Activated naive CD8-positive, alpha-beta T cell treated with anti-CD3 and anti-CD28 coated beads for 36 hours (primary cell): ENCODE data around the gene PCDH12. TPM values are rescaled to one million over a fixed set of nuclear protein-coding genes. Genes with fewer than 3 reads are reported as not detected.
"Not testable (repeated sequence)": the region's sequence is repeated elsewhere in the genome, so short reads cannot be mapped to it uniquely, and the experiment has no call there.

Source experiments
- DNase-seq: peaks from one replicate; pipeline ENCODE4 v3.0.0; 2021
- H3K27ac Mint-ChIP-seq: one replicate; pipeline ENCODE4 v1.8.0; 2022; ENCODE audit warnings: mild to moderate bottlenecking, moderate library complexity, mixed read lengths
- H3K27me3 Mint-ChIP-seq: one replicate; pipeline ENCODE4 v1.8.0; 2022; ENCODE audit warnings: mild to moderate bottlenecking, mixed read lengths
- H3K36me3 Mint-ChIP-seq: one replicate; pipeline ENCODE4 v1.8.0; 2021; ENCODE audit warnings: mild to moderate bottlenecking, mixed read lengths
- H3K4me1 Mint-ChIP-seq: one replicate; pipeline ENCODE4 v1.8.0; 2021; ENCODE audit warnings: mixed read lengths
- H3K4me3 Mint-ChIP-seq: one replicate; pipeline ENCODE4 v1.8.0; 2022; ENCODE audit warnings: mild to moderate bottlenecking, moderate library complexity, mixed read lengths
- H3K9me3 Mint-ChIP-seq: one replicate; pipeline ENCODE4 v1.8.0; 2022; ENCODE audit warnings: mixed read lengths
- total RNA-seq, 2 experiments: library from RNA; stranded (reverse); gene quantifications; one replicate each; pipeline ENCODE4 v1.2.3, GENCODE V29; 2021

PCDH12 gene
- total RNA-seq, 2 experiments from 2014 or later, result 1.3 to 1.5 TPM

DNA sequence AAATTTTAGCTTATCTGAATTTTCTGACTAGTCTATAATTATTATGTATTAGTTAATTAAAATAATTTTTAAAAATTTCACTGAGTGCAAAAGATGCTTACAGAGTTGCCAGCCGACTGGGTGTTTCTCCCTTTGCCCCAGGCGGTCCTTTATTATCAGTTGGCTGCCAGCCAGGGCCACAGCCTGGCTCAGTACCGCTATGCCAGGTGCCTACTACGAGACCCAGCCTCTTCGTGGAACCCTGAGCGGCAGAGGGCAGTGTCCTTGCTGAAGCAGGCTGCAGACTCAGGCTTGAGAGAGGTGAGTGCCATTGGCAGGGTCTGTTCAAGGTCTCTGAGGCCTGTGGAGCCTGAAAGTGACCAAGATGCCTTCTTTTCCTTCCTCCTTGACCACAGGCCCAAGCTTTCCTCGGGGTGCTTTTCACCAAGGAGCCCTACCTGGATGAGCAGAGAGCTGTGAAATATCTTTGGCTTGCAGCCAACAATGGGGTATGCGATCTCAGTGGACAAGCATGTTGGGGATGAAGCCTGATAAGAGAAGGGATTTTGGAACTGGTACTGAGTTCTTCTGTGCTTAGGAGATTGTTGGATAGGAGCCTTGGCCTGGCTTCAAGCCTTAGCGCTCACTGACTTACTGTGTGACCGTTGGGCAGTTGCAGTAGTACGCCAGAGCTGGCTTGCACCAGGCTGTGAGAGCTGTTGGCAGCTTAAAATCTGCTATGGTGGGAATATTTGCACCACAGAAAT lies 23.7 kb downstream of the PCDH12 start:
- no peak for DNase-seq
- Mint-ChIP-seq H3K36me3 (peaks cover 10% of the 10 kb centered on the region), H3K4me3 (no peak overlapping the region), H3K27me3 (no peaks in the 10 kb centered on the region), H3K27ac (no peak overlapping the region), H3K9me3 (no peaks in the 10 kb centered on the region), H3K4me1 (no peaks in the 10 kb centered on the region)

DNA sequence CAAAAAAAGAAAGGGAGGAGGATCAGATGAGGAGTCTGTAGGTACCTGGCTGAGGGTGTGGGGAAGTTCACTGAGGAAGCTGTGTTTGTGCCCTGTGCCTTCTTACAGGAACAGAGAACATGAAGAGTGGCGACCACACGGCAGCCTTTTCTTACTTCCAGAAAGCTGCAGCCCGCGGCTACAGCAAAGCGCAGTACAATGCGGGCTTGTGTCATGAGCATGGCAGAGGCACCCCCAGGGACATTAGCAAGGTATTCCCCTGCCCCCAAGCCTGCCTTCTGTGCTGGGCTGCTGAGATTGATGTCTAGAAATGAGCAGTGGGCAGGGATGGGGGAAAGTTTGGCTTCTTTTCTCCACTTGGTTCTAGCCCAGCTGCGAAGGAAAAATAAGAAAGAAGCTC lies 24.9 kb downstream of the PCDH12 start:
- no peaks in the 10 kb centered on the region for H3K9me3 Mint-ChIP-seq
- no peak for DNase-seq
- no peak overlapping the region for H3K4me3 Mint-ChIP-seq
- no peak overlapping the region for H3K27ac Mint-ChIP-seq
- H3K4me1 Mint-ChIP-seq, result no peaks in the 10 kb centered on the region
- peaks cover 14% of the 10 kb centered on the region for H3K36me3 Mint-ChIP-seq
- H3K27me3 Mint-ChIP-seq, result no peaks in the 10 kb centered on the region

DNA sequence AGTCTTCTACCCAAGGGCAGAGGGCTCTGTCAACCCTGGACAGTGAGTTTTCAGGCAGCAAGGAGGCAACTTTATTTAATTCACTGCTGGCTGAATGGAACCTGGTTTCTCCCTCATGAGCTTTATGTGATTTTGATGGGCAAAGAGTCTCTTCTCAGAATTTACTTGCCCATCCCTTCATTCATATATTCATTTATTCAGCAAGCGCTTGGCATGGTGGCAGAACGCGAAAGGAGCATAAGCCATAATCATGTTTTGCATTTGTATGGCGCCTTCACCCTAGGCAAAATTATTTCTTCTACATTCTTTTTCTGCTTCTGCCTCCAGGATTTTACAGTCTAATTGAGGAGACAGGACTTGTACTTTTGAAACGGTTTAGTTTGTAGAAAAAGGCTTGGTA lies 26.3 kb downstream of the PCDH12 start:
- no peaks in the 10 kb centered on the region for H3K27me3 Mint-ChIP-seq
- no peak for DNase-seq
- no peak overlapping the region for H3K27ac Mint-ChIP-seq
- no peak overlapping the region for H3K4me3 Mint-ChIP-seq
- H3K4me1 Mint-ChIP-seq, result peaks cover 7% of the 10 kb centered on the region
- no peaks in the 10 kb centered on the region for H3K9me3 Mint-ChIP-seq
- H3K36me3 Mint-ChIP-seq, result peaks cover 22% of the 10 kb centered on the region

DNA sequence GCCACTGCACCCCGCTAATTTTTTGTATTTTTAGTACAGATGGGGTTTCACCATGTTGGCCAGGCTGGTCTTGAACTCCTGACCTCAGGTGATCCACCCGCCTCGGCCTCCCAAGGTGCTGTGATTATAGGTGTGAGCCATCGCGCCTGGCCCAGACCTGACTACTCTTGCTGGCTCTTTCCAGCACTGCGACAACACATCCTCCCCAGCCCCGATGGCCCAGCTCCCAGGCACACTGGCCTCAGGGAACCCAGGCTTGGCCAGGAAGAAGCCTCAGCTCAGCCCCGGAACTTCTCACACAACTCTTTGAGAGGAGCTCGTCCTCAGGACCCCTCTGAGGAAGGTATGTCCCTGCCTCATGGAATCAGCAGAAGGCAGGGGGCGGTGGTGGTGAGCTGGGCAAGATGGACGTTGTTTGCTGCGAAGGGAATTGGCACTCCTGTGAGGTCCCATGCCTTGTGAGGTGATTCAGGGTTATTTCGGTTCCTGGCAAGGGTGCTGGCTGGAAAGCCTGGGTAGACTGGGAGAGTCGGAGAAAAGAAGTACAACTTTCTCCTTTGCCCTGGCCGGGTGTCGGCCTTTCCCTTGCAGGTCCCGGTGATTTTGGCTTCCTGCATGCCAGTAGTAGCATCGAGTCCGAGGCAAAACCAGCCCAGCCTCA lies 28.5 kb downstream of the PCDH12 start:
- no peak for DNase-seq
- Mint-ChIP-seq H3K9me3 (no peaks in the 10 kb centered on the region), H3K4me3 (no peak overlapping the region), H3K27me3 (no peaks in the 10 kb centered on the region), H3K27ac (no peak overlapping the region), H3K36me3 (peaks cover 32% of the 10 kb centered on the region), H3K4me1 (peaks cover 15% of the 10 kb centered on the region)

DNA sequence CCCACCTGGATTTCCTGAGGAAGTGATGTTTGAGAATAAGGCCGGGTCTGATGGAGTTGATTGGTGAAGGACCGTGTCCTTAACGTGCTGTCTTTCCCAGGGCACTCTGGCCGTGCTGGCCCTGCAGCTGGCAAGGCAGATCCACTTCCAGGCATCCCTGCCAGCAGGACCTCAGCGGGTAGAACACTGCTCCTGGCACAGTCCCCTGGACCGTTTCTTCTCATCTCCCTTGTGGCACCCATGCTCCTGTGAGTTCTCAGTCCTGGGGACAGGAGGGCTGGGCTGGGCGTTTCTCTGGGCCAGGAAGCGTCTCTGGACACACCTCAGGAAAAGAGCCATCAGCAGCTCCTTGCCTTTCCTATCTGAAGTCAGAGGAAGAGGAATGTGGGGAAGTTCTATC lies 30.0 kb downstream of the PCDH12 start:
- no peak for DNase-seq
- peaks cover 17% of the 10 kb centered on the region for H3K4me1 Mint-ChIP-seq
- no peaks in the 10 kb centered on the region for H3K27me3 Mint-ChIP-seq
- no peak overlapping the region for H3K27ac Mint-ChIP-seq
- peaks cover 34% of the 10 kb centered on the region for H3K36me3 Mint-ChIP-seq
- no peaks in the 10 kb centered on the region for H3K9me3 Mint-ChIP-seq
- H3K4me3 Mint-ChIP-seq, result no peak overlapping the region

DNA sequence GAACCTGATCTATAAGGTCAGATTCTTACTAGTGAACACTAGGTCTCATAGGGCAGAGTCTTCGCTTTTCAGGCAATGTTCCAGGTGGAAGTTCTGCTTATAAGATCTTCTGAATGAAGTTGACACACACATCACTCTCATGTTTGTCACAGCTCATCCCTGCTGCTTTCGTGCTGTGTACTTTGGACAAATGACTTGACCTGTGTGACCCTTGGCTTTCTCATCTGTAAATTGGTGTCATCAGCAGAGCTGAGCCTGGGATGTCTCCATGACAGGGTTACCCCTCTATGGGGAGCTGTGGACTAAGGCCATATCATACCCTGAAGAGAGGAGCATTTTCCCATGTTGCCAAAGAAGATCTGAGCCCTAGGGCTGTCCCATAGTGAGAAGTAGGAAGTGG lies 31.6 kb downstream of the PCDH12 start:
- Mint-ChIP-seq H3K27me3 (no peaks in the 10 kb centered on the region), H3K36me3 (peaks cover 31% of the 10 kb centered on the region), H3K4me1 (peaks cover 20% of the 10 kb centered on the region), H3K9me3 (no peaks in the 10 kb centered on the region), H3K27ac (peak overlapping the region; percentile 11), H3K4me3 (no peak overlapping the region)
- no peak for DNase-seq

DNA sequence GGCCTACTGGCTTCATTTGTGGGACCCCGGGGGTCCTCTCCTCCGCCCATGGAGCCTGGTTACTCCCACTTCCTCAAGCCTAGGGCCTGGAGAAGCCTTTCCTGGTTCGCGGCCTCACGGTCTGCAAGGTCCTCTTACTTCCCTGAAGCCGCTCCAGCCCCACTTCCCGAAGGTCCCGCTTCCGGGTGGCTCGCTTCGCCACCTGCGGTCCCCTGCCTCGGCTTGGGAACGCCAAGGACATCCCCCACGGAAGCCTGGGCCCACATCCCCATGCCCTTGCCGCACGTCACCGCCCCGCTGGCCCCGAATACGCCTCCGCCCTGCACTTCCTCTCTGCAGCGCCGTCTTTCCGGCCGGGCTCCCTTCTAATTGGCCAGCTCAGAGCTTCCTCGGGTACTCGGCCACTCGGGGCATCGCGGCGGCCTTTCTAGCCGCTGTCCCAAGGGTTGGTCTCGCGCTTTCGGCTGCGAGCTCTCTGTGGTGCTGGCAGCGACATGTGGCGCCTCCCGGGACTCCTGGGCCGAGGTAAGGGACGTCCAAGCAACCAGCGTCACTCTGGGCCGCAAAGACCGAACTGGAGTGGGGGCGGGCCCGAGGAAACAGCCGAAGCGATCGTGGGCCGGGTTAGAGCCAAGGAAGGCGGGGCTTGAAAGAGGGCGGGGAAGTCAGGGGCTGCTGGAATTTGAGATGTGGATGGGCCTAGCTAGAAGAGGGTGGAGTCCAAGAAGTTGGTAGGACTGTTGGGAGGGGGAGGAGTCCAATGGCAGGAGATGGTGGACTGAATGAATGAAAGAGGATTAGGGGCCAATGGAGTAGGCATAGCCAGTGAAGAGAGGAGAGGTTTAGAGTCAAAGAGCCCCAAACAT lies 34.3 kb downstream of the PCDH12 start, which contains the start of gene DELE1:
Gene DELE1, plus strand, starts transcription at position 424 of the 866 bp plus-strand sequence. Its CDS starts 71 bp downstream, at position 495.
- Mint-ChIP-seq H3K27me3 (no peaks in the 10 kb centered on the region), H3K27ac (peak within 1 kb of the TSS; percentile 86)
- peak; percentile 93 for DNase-seq

DNA sequence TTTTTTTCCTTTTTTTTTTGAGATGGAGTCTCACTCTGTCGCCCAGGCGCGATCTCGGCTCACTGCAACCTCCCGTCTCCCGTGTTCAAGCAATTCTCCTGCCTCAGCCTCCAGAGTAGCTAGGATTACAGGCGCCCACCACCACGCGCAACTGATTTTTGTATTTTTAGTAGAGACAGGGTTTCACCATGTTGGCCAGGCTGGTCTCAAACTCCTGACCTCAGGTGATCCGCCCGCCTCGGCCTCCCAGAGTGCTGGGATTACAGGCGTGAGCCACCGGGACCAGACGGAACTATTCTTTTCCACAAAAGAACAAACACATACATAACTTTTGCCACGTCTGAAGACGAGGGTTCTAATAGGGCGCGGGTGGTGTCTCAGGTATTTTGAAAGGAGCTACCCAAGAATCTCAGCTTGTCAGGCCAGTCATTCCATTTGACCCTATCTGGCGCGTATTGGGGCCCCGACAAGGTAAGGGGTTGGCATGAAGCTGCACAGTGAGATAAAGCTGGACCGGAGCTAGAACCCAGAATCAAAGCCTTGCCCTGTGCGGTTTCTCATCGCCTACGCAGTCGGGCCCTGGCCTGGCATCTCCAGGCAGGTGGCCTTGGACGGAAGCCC lies 35.1 kb downstream of the PCDH12 start:
- DNase-seq, H3K27me3 Mint-ChIP-seq, H3K9me3 Mint-ChIP-seq: not testable (repeated sequence)
- Mint-ChIP-seq H3K4me3 (peak overlapping the region; percentile 88), H3K36me3 (peaks cover 21% of the 10 kb centered on the region), H3K4me1 (peaks cover 19% of the 10 kb centered on the region), H3K27ac (peak overlapping the region; percentile 86)

More for the DNA sequence above, 34.3 kb downstream of the PCDH12 start, which contains the start of gene DELE1:
- H3K9me3 Mint-ChIP-seq, result no peaks in the 10 kb centered on the region
- peaks cover 20% of the 10 kb centered on the region for H3K4me1 Mint-ChIP-seq
- peaks cover 23% of the 10 kb centered on the region for H3K36me3 Mint-ChIP-seq
- peak within 1 kb of the TSS; percentile 88 for H3K4me3 Mint-ChIP-seq

DNA sequence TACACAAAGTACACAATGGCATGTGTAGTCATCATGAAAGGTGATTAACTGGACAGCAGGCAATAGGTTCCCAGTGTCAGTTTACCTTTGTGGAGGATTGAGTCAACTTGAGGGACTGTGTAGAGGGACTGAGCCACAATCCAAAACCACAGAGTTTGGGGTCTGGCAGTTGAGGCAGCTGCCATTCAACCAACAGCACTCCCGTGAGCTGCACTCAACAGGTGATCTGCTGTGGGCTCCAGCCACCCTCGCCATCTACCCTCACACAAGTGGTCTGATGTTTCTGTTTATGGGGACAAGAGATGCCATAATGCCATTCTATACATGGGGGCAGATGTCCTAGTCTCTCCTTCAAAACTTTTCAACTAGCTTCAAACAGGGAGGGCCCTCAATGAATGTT lies 37.2 kb downstream of the PCDH12 start:
- Mint-ChIP-seq H3K27me3 (peaks cover 7% of the 10 kb centered on the region), H3K4me1 (peaks cover 10% of the 10 kb centered on the region), H3K4me3 (no peak overlapping the region), H3K9me3 (no peaks in the 10 kb centered on the region), H3K36me3 (peaks cover 10% of the 10 kb centered on the region), H3K27ac (no peak overlapping the region)
- no peak for DNase-seq

DNA sequence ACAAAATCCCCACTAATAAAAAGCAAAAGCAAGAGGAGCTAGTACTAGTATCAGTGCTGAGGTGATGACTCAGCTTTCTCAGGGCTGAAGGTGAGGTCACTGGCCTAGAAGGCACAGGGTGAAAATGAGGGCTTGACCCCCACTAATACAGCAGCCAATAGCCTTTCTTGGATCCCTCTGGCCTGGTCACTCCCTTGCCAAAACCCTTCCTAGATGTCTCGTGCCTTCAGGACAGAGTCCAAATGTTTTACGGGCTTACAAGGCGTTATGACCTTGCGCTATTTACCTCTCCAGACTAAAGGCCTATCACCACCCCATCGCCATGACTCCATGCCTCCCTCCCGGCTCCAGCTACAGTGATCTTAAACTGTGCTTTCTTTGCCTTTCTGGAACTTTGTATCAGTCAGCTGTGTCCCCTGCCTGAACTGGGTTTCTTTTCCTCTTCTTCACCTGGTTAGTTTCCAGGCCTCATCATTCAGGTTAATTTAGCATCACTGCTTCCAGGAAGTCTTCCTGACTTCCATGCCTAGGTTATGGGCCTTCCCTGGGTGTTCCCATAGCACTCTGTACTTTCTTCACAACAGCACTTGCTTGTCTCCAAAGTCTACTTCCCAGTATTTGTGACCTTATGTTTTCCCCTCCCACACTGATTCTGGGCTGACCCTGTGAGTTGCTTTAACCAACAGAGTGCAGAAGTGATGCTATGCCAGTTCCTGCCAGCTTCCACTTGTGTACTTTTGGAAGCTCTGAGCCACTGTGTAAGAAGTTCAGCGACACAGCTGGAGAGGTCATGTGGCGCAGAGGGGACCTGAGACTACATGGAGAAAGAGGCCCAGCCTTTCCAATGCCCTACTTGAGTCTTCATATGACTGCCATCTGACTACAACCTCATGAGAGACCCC lies 38.5 kb downstream of the PCDH12 start:
- Mint-ChIP-seq H3K9me3 (no peaks in the 10 kb centered on the region), H3K27me3 (peaks cover 14% of the 10 kb centered on the region), H3K4me1 (peaks cover 6% of the 10 kb centered on the region), H3K36me3 (peaks cover 3% of the 10 kb centered on the region), H3K27ac (no peak overlapping the region), H3K4me3 (no peak overlapping the region)
- no peak for DNase-seq

DNA sequence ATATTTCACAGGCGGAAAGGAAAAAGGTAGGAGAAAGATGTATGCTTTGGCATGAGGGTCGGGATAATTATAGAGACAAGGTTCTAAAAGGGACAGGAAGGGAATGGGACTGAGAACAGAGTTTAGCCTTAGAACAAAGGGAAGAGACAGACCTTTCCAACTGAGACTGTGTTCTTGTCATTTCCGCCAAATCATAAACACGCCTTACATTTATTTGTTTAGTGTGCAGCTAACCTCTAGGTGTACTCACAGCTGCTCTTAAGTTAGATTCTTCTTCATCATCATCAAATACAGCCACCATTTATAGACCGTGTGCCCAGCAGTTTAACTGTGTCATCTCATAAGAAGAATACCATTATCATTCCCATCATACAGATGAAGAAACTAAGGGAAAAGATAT lies 40.2 kb downstream of the PCDH12 start:
- no peaks in the 10 kb centered on the region for H3K9me3 Mint-ChIP-seq
- DNase-seq, result no peak
- H3K4me3 Mint-ChIP-seq, result no peak overlapping the region
- H3K27me3 Mint-ChIP-seq, result peaks cover 26% of the 10 kb centered on the region
- H3K27ac Mint-ChIP-seq, result no peak overlapping the region
- H3K36me3 Mint-ChIP-seq, result no peaks in the 10 kb centered on the region
- H3K4me1 Mint-ChIP-seq, result peaks cover 8% of the 10 kb centered on the region

DNA sequence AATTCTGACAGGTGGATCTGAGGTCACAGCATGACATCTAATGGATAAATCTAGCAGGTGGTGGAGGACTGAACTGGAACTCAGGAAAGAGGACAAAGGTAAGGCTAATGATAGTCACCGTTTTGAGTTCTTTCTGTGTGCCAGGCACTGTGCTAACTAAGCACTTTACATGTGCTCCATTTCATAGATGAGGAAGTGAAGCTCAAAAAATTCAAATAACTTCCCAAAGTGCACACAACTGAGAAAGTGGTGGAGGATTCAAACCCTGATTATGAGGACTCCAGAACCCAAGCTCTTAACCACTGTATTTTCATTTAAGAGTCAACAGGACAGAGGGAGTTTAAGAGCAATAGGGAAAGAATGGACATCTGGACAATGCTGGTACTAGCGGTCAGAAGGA lies 41.5 kb downstream of the PCDH12 start:
- no peak for DNase-seq
- peaks cover 34% of the 10 kb centered on the region for H3K27me3 Mint-ChIP-seq
- peaks cover 8% of the 10 kb centered on the region for H3K4me1 Mint-ChIP-seq
- no peaks in the 10 kb centered on the region for H3K36me3 Mint-ChIP-seq
- no peak overlapping the region for H3K27ac Mint-ChIP-seq
- H3K4me3 Mint-ChIP-seq, result no peak overlapping the region
- no peaks in the 10 kb centered on the region for H3K9me3 Mint-ChIP-seq

DNA sequence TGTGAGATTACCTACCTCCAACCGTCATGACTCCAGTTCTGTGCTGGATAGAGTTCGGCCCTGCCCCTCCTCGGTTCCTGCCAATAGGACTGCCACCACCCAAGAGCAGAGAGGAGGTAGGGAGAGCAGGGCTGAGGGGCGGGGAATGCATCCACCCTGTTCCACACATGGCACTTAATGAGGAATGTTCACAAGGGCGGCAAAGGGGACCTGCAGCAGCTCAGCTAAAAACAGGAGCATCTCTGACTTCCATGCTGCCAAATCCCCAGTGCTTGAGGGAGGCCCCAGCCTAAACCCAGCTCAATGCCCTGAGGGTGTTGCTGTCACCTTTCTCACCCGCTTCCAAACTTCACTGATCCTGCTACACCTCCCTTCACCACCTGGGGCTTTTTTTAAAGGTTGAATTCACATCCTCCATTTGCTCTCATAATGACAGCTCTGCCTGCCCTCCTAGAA lies 42.1 kb downstream of the PCDH12 start:
- no peak overlapping the region for H3K4me3 Mint-ChIP-seq
- peaks cover 34% of the 10 kb centered on the region for H3K27me3 Mint-ChIP-seq
- peaks cover 8% of the 10 kb centered on the region for H3K4me1 Mint-ChIP-seq

DNA sequence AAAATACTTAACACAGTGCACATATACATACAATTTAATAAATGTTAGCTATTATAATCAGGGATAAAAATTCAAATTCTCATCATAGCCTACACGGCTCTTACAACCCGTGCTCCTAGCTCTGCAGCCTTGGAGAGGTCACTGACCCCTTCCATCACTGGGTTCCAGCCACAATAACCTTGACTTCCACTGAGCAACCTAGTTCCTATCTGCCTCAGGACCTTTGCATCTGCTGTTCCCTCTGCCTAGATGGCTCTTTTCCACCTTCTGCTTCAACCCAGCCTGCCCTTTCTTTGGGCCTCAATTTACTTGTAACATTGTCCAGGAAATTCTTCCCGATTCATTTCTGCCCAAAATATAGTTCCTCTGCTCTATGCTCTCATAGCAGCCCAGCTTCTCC lies 43.2 kb downstream of the PCDH12 start:
- DNase-seq, result no peak
- Mint-ChIP-seq H3K9me3 (no peaks in the 10 kb centered on the region), H3K27ac (no peak overlapping the region), H3K27me3 (peaks cover 34% of the 10 kb centered on the region), H3K4me3 (peak overlapping the region; percentile 33), H3K4me1 (peaks cover 8% of the 10 kb centered on the region), H3K36me3 (no peaks in the 10 kb centered on the region)

More for the DNA sequence above, 42.1 kb downstream of the PCDH12 start:
- Mint-ChIP-seq H3K9me3 (no peaks in the 10 kb centered on the region), H3K36me3 (no peaks in the 10 kb centered on the region), H3K27ac (no peak overlapping the region)
- DNase-seq, result no peak
